ENCODE results near the gene PRKAG2.

The PRKAG2 gene

DNA sequence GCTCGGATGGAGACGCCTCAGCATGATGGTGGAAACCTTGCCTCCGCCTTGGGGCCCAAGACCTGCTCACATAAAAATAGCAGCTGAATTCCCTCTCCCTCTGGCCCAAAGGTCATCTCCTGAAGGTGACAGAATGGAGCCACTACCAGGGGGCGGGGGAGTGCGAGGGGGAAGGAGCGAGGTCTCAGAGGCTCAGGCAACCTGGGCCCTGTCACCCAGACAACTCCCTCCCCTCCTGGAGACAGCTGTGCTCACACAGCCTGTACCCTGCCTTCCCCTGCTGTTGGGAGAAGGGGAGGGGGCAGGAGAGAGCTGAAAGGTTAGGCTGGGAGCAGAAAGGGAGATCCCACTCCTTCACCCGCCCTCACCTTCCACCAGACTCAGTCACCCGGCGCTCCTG is 184.2 kb downstream of the PRKAG2 start:
- TF ChIP-seq, protein P1, sequence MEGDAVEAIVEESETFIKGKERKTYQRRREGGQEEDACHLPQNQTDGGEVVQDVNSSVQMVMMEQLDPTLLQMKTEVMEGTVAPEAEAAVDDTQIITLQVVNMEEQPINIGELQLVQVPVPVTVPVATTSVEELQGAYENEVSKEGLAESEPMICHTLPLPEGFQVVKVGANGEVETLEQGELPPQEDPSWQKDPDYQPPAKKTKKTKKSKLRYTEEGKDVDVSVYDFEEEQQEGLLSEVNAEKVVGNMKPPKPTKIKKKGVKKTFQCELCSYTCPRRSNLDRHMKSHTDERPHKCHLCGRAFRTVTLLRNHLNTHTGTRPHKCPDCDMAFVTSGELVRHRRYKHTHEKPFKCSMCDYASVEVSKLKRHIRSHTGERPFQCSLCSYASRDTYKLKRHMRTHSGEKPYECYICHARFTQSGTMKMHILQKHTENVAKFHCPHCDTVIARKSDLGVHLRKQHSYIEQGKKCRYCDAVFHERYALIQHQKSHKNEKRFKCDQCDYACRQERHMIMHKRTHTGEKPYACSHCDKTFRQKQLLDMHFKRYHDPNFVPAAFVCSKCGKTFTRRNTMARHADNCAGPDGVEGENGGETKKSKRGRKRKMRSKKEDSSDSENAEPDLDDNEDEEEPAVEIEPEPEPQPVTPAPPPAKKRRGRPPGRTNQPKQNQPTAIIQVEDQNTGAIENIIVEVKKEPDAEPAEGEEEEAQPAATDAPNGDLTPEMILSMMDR (IDR thresholded peaks at IDR 0.05; ENCODE audit: low read depth, low read length, poor library complexity, severe bottlenecking): no peak
- TF ChIP-seq EZH2phosphoT487 (IDR thresholded peaks at IDR 0.05; ENCODE audit: borderline replicate concordance, low read length): no peak
- no peaks in the 10 kb centered on the region for H3K9me3 ChIP-seq (ENCODE audit: control insufficient read depth, insufficient read depth, low read length)
- H3F3A ChIP-seq (ENCODE audit: control insufficient read depth, insufficient read depth): no peaks in the 10 kb centered on the region
- no peaks in the 10 kb centered on the region for H3K4me1 ChIP-seq (ENCODE audit: control insufficient read depth, low read length)
- no peaks in the 10 kb centered on the region for H3K9me2 ChIP-seq (replicated peaks; ENCODE audit: control insufficient read depth, low read length)
- H3K79me2 ChIP-seq (ENCODE audit: control insufficient read depth, low read length): no peaks in the 10 kb centered on the region
- no peak overlapping the region for H3K4me2 ChIP-seq (ENCODE audit: low read length)
- no peaks in the 10 kb centered on the region for H3K36me3 ChIP-seq (ENCODE audit: control insufficient read depth, low read length)
- peaks cover 7% of the 10 kb centered on the region; the same call in 1 of the 2 replicates for H3K27me3 ChIP-seq (ENCODE audit: control insufficient read depth, low read length)
- no peaks in the 10 kb centered on the region; the same call in 1 of the 2 replicates for H4K20me1 ChIP-seq (ENCODE audit: control insufficient read depth, insufficient read depth, low read depth, low read length)
- no peak overlapping the region for H3K27ac ChIP-seq (ENCODE audit: low read depth, low read length)
- no peak overlapping the region for H3K4me3 ChIP-seq (ENCODE audit: low read length)

DNA sequence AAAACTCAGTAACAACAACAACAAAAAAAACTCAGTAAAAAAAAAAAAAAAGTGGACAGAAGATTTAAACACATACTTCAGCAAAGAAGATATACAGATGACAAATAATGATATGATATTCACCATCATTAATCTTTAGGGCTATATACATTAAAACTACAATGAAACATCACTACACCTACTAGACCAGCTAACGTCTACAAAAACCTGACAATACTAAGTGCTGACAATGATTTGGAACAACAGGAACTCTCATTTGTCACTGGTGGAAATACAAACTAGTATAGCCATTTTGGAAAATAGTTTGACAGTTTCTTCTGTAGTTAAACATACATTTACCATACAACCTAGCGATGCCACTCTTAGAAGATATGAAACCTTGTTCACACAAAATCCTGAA is 185.5 kb downstream of the PRKAG2 start:
- Histone ChIP-seq H3K36me3 (ENCODE audit: control insufficient read depth, low read length) (no peaks in the 10 kb centered on the region), H4K20me1 (ENCODE audit: control insufficient read depth, insufficient read depth, low read depth, low read length) (no peaks in the 10 kb centered on the region; the same call in 1 of the 2 replicates), H3K9me2 (replicated peaks; ENCODE audit: control insufficient read depth, low read length) (no peaks in the 10 kb centered on the region), H3K4me2 (ENCODE audit: low read length) (no peak overlapping the region), H3K4me1 (ENCODE audit: control insufficient read depth, low read length) (no peaks in the 10 kb centered on the region), H3K9me3 (ENCODE audit: control insufficient read depth, insufficient read depth, low read length) (no peaks in the 10 kb centered on the region), H3K79me2 (ENCODE audit: control insufficient read depth, low read length) (no peaks in the 10 kb centered on the region), H3F3A (ENCODE audit: control insufficient read depth, insufficient read depth) (no peaks in the 10 kb centered on the region), H3K27me3 (ENCODE audit: control insufficient read depth, low read length) (peaks cover 7% of the 10 kb centered on the region; the same call in 1 of the 2 replicates), H3K4me3 (ENCODE audit: low read length) (no peak overlapping the region), H3K27ac (ENCODE audit: low read depth, low read length) (no peak overlapping the region)
- TF ChIP-seq, protein P1 (IDR thresholded peaks at IDR 0.05; ENCODE audit: low read depth, low read length, poor library complexity, severe bottlenecking): no peak
- no peak for TF ChIP-seq EZH2phosphoT487 (IDR thresholded peaks at IDR 0.05; ENCODE audit: borderline replicate concordance, low read length)

DNA sequence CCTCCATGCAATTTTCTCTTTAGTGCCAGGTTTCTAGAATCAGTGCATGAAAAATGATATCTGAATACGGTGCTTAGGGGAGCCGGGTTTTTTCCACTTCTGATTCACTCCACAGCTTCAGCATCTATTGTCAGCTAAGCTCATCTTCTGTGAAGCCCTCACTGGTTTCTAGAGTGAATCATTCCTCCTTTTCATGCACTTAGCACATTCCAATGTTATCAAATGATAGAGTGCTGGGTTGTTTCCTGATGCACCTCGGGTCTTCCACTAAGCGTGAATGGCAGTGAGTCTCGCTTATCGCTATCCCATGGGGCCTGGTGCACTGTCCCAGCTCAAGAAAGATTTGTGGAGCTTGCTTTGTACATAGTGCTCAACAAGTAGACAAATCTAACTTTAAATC is 186.3 kb downstream of the PRKAG2 start:
- Histone ChIP-seq H3K27ac (ENCODE audit: low read depth, low read length) (no peak overlapping the region), H3K36me3 (ENCODE audit: control insufficient read depth, low read length) (no peaks in the 10 kb centered on the region), H3K27me3 (ENCODE audit: control insufficient read depth, low read length) (peaks cover 7% of the 10 kb centered on the region; the same call in 1 of the 2 replicates), H3K9me2 (replicated peaks; ENCODE audit: control insufficient read depth, low read length) (no peaks in the 10 kb centered on the region), H3K9me3 (ENCODE audit: control insufficient read depth, insufficient read depth, low read length) (no peaks in the 10 kb centered on the region), H4K20me1 (ENCODE audit: control insufficient read depth, insufficient read depth, low read depth, low read length) (no peaks in the 10 kb centered on the region; the same call in 1 of the 2 replicates), H3K4me3 (ENCODE audit: low read length) (no peak overlapping the region), H3K4me1 (ENCODE audit: control insufficient read depth, low read length) (no peaks in the 10 kb centered on the region), H3K4me2 (ENCODE audit: low read length) (no peak overlapping the region), H3F3A (ENCODE audit: control insufficient read depth, insufficient read depth) (no peaks in the 10 kb centered on the region), H3K79me2 (ENCODE audit: control insufficient read depth, low read length) (no peaks in the 10 kb centered on the region)
- TF ChIP-seq, protein P1 (IDR thresholded peaks at IDR 0.05; ENCODE audit: low read depth, low read length, poor library complexity, severe bottlenecking): no peak
- no peak for TF ChIP-seq EZH2phosphoT487 (IDR thresholded peaks at IDR 0.05; ENCODE audit: borderline replicate concordance, low read length)

All from DOHH2 (cell line).